ENCODE data around the gene DHRS4.

DHRS4 gene

DNA sequence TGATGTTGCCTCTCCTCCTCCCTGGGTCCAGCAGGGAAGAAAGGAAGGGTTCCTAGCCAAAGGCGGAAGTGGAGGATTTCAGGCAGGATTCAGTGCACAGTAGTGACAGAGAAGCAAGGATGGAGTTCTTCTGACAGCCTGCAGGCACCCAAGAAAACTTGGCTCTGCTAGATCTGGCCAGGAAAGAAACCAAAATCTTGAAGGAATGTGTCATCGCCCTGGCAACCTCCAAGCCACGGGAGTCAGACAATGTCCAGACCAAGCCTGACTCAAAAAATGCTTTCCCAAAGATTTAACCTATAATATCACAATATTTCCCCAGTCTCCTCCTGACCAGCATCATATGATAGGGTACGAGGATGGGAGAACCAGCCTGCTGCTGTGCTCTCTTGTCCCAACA, 22.8 kb upstream of the DHRS4 start:
- H3K4me1 ChIP-seq (ENCODE audit: control insufficient read depth, insufficient read depth, low read length), result no peaks in the 10 kb centered on the region
- no peak overlapping the region for H3K4me3 ChIP-seq (ENCODE audit: low read length)
- no peaks in the 10 kb centered on the region for H3K36me3 ChIP-seq (ENCODE audit: insufficient read depth, low read length)
- no peak overlapping the region for H3K9ac ChIP-seq (ENCODE audit: low read depth, low read length)
- H3K9me3 ChIP-seq (replicated peaks; ENCODE audit: low read length), result no peaks in the 10 kb centered on the region
- H3K4me2 ChIP-seq (ENCODE audit: low read length), result no peak overlapping the region
- H3K27me3 ChIP-seq (ENCODE audit: control insufficient read depth, insufficient read depth, low read length), result peaks cover 17% of the 10 kb centered on the region

DNA sequence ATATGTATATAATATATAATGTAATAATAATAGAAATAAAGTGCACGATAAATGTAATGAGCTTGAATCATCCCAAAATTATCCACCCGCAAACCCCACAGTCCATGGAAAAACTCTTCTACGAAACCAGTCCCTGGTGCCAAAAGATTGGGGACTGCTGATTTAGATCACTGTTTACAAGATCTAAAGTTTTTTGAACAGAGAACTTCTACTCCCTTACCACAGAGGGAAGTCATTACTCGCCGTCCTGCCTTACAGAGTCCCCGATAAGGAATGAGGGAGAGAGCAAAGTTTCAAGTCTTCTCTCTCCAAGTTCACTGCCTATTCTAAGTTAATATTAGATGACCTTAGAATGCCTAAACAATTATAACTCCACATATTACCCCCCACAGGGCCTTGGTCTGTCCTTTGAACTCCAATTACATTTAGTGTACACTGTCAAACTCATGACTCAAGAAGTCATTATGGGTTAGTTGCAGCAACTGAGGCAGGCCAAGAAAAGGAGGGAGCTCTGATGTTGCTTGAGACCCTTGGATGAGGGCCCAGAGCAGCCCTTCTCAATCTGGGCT, 21.8 kb upstream of the DHRS4 start:
- no peak overlapping the region for H3K4me2 ChIP-seq (ENCODE audit: low read length)
- H3K9me3 ChIP-seq (replicated peaks; ENCODE audit: low read length), result no peaks in the 10 kb centered on the region
- H3K27me3 ChIP-seq (ENCODE audit: control insufficient read depth, insufficient read depth, low read length), result peaks cover 15% of the 10 kb centered on the region
- no peak overlapping the region for H3K4me3 ChIP-seq (ENCODE audit: low read length)
- no peak overlapping the region for H3K9ac ChIP-seq (ENCODE audit: low read depth, low read length)
- no peaks in the 10 kb centered on the region for H3K36me3 ChIP-seq (ENCODE audit: insufficient read depth, low read length)
- H3K4me1 ChIP-seq (ENCODE audit: control insufficient read depth, insufficient read depth, low read length), result no peaks in the 10 kb centered on the region

DNA sequence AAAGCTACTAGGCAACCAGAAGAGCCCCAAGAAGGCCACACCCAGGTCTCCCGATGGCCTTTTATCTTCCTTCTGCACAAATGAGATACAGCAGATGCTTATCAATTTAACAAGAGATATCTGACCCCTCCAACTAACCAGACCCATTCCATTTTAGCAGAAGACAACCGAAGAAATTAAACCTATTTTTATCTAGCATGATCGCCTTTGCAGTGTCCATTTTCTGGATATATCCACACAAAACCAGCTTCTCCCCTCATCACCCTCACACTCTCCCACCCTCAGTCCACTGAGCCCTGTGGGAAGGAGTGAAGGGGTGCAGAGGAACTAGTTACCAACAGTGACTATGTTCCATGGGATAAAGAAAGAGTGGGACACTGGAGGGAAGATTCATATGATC, 20.9 kb upstream of the DHRS4 start:
- Histone ChIP-seq H3K9ac (ENCODE audit: low read depth, low read length) (no peak overlapping the region), H3K4me2 (ENCODE audit: low read length) (no peak overlapping the region), H3K27me3 (ENCODE audit: control insufficient read depth, insufficient read depth, low read length) (peaks cover 9% of the 10 kb centered on the region), H3K4me3 (ENCODE audit: low read length) (no peak overlapping the region), H3K4me1 (ENCODE audit: control insufficient read depth, insufficient read depth, low read length) (no peaks in the 10 kb centered on the region), H3K36me3 (ENCODE audit: insufficient read depth, low read length) (no peaks in the 10 kb centered on the region), H3K9me3 (replicated peaks; ENCODE audit: low read length) (no peaks in the 10 kb centered on the region)

DNA sequence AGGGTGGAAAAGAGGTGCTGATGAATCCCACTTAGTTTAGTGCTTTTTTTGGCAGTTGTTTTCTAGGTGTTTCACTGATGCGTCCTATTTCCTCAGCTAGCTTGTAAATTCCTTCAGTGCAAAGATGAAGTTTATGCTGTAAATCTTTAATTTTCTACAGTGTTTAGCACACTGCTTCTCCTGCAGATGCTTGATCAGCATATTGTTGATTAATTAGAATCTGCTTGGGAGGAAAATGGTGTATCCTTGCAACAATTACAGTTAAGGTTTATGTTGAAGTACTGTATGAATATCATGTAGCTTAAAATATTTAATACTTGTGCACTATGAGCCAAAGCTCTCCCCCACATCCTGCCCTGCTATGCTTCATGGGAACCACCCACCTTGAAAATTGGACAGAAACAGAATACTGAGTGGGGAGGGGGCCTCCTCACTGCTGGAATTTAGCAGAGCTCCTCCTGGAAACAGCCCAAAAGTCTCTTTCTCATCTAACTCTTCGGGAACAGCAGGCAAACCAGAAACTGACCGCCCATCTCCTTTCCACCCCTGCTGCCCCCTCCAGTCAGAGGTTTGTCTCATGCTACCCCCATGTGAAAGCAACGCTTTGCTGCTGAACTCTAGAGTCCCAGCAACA, 20.3 kb upstream of the DHRS4 start:
- no peak overlapping the region for H3K4me3 ChIP-seq (ENCODE audit: low read length)
- no peaks in the 10 kb centered on the region for H3K4me1 ChIP-seq (ENCODE audit: control insufficient read depth, insufficient read depth, low read length)
- no peaks in the 10 kb centered on the region for H3K36me3 ChIP-seq (ENCODE audit: insufficient read depth, low read length)
- H3K9ac ChIP-seq (ENCODE audit: low read depth, low read length), result no peak overlapping the region
- H3K27me3 ChIP-seq (ENCODE audit: control insufficient read depth, insufficient read depth, low read length), result peaks cover 9% of the 10 kb centered on the region
- H3K4me2 ChIP-seq (ENCODE audit: low read length), result no peak overlapping the region
- no peaks in the 10 kb centered on the region for H3K9me3 ChIP-seq (replicated peaks; ENCODE audit: low read length)

DNA sequence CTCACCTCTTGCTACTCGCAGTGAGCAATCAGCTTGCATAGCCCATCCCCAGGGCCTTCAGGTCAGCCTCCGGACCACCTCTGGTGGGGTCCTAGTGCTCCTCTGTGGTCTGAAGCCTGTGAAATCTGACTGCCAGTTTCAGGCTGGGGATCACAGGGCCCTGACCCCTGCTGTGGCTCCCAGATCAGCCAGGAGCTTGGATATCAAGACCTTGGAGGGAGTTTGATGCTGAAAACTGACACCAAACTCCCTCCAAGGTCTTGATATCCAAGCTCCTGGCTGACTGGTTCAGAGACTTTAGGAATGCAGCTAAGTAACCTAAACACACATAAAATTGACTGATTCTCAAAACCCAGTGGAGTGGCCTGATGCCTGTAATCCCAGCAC, 19.8 kb upstream of the DHRS4 start:
- no peaks in the 10 kb centered on the region for H3K4me1 ChIP-seq (ENCODE audit: control insufficient read depth, insufficient read depth, low read length)
- H3K27me3 ChIP-seq (ENCODE audit: control insufficient read depth, insufficient read depth, low read length), result peaks cover 9% of the 10 kb centered on the region
- H3K36me3 ChIP-seq (ENCODE audit: insufficient read depth, low read length), result no peaks in the 10 kb centered on the region
- no peak overlapping the region for H3K4me3 ChIP-seq (ENCODE audit: low read length)
- H3K9me3 ChIP-seq (replicated peaks; ENCODE audit: low read length), result no peaks in the 10 kb centered on the region
- H3K9ac ChIP-seq (ENCODE audit: low read depth, low read length), result no peak overlapping the region
- no peak overlapping the region for H3K4me2 ChIP-seq (ENCODE audit: low read length)

DNA sequence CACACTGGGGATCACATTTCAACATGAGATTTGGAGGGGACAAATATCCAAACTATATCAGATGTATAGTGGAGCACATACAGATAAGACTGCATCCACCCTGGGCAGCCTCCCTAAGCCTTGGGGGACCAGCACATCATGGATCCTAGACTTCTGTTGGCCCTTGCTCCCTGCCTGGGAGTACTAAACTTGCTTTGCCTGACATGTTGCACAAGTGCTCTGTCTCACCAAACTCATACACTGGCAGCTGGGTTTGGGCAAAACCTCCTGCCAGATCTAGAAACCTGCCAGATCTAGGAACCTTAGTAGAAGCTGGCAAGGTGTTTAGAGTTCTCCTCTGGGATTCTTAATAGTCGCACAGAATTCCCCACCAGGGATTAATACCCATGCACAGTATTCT, 18.4 kb upstream of the DHRS4 start:
- no peaks in the 10 kb centered on the region for H3K36me3 ChIP-seq (ENCODE audit: insufficient read depth, low read length)

DNA sequence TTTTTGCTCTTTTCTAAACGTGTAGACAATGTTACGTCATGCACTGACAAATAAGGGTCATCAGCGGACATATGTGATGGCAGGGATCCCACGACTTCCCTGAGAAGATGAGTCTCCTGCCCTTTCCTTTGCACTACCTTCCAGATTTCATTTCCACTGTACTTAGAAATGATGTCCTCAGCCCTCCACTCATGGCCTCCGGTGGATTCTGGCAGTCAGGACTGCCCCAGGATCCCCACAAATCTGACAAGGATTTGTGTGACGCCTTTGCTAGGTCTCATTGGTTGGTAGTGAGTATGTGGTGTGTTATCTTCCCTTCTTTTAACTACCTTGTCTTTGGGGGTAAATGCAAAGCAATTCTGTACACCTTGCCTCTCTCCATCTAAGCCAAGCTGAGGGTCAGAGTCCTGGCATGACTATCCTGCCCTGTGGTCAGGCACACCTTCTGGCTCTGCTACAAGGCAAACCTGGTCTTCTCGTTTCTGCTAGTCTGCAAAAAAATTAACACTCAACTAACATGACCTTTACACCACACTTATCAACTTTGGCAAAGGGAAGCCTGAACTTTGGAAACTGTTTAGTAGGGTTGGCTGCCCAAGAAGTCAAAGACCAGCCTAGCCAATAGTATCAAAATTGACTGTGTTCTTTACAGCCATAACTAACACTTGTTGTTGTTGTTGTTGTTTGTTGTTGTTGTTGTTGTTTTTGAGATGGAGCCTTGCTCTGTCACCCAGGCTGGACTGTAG, 17.3 kb upstream of the DHRS4 start:
- Histone ChIP-seq H3K27me3 (ENCODE audit: control insufficient read depth, insufficient read depth, low read length) (peaks cover 3% of the 10 kb centered on the region), H3K36me3 (ENCODE audit: insufficient read depth, low read length) (no peaks in the 10 kb centered on the region), H3K4me2 (ENCODE audit: low read length) (no peak overlapping the region), H3K4me3 (ENCODE audit: low read length) (no peak overlapping the region), H3K9ac (ENCODE audit: low read depth, low read length) (no peak overlapping the region), H3K9me3 (replicated peaks; ENCODE audit: low read length) (no peaks in the 10 kb centered on the region), H3K4me1 (ENCODE audit: control insufficient read depth, insufficient read depth, low read length) (no peaks in the 10 kb centered on the region)

More for the DNA sequence above, 18.4 kb upstream of the DHRS4 start:
- Histone ChIP-seq H3K27me3 (ENCODE audit: control insufficient read depth, insufficient read depth, low read length) (peaks cover 3% of the 10 kb centered on the region), H3K9ac (ENCODE audit: low read depth, low read length) (no peak overlapping the region), H3K4me3 (ENCODE audit: low read length) (no peak overlapping the region), H3K9me3 (replicated peaks; ENCODE audit: low read length) (no peaks in the 10 kb centered on the region), H3K4me1 (ENCODE audit: control insufficient read depth, insufficient read depth, low read length) (no peaks in the 10 kb centered on the region), H3K4me2 (ENCODE audit: low read length) (no peak overlapping the region)

DNA sequence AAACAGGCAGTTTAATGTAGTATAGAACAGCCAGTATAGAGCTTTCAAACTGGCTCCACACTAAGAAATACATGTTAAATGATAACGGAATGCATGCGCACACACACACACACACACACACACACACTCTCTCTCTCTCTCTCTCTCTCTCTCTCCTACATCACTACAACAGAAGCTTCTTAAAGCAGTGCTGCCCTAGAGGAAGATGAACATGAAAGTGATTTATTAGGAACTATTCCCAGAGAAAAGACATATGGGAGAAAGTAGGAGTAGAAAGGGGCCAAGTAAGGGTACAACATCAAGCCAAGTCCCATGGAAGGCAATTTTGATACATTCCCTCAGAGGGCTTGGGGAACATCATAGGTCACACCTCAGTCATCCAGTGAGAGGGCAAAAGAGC, 16.4 kb upstream of the DHRS4 start:
- Histone ChIP-seq H3K4me1 (ENCODE audit: control insufficient read depth, insufficient read depth, low read length) (no peaks in the 10 kb centered on the region), H3K4me3 (ENCODE audit: low read length) (no peak overlapping the region), H3K36me3 (ENCODE audit: insufficient read depth, low read length) (no peaks in the 10 kb centered on the region), H3K9ac (ENCODE audit: low read depth, low read length) (no peak overlapping the region), H3K4me2 (ENCODE audit: low read length) (no peak overlapping the region), H3K27me3 (ENCODE audit: control insufficient read depth, insufficient read depth, low read length) (peaks cover 3% of the 10 kb centered on the region), H3K9me3 (replicated peaks; ENCODE audit: low read length) (no peaks in the 10 kb centered on the region)

DNA sequence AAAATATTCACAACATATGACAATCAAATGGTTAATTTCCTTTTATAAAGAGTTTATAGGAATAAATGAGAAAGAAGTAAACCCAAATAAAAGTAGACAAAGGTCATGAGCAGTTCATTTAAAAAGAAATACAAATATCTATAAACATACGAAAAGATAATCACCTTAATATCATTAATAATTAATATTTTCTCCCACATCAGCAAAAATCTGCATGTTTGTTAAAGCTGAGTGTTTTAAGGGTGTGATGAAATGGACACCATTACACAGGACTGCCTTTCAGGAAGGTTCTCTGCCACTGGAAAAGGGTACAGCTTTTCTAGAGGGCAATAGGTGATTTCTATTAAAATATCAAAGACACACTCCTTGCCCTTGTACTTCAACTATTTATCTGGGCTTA, 14.7 kb upstream of the DHRS4 start:
- H3K9me3 ChIP-seq (replicated peaks; ENCODE audit: low read length), result no peaks in the 10 kb centered on the region
- H3K36me3 ChIP-seq (ENCODE audit: insufficient read depth, low read length), result no peaks in the 10 kb centered on the region
- H3K4me2 ChIP-seq (ENCODE audit: low read length), result no peak overlapping the region
- H3K9ac ChIP-seq (ENCODE audit: low read depth, low read length), result no peak overlapping the region
- H3K27me3 ChIP-seq (ENCODE audit: control insufficient read depth, insufficient read depth, low read length), result no peaks in the 10 kb centered on the region
- H3K4me1 ChIP-seq (ENCODE audit: control insufficient read depth, insufficient read depth, low read length), result no peaks in the 10 kb centered on the region
- no peak overlapping the region for H3K4me3 ChIP-seq (ENCODE audit: low read length)

DNA sequence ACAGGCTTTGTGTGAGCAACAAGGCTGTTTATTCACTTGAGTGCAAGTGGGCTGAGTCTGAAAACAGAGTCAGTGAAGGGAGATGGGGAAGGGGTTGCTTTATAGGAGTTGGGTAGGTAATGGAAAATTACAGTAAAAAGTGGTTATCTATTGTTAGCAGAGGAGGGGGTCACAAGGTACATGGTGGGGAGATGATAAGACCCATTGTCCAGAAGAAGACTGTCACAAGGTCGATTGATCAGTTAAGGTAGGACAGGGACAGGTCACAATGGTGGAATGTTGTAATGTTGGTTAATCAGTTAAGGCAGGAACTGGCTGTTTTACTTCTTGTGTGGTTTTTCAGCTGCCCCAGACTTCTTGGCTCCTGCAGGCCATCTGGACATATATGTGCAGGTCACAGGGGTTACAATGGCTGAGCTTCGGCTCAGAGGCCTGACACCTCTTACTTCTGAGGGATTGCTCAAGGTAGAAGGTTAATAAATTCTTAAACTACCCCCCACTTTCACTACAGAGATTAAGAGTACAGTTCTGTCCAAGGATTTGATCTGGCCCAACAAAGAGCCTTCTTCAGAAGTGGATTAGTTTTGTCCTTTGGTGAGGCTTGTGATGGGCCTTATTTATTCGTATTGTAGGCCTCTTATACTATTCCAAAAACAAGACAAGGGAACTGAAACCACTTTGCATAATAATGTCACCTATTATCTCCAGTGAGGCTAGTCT, 13.8 kb upstream of the DHRS4 start:
- no peaks in the 10 kb centered on the region for H3K9me3 ChIP-seq (replicated peaks; ENCODE audit: low read length)
- H3K4me2 ChIP-seq (ENCODE audit: low read length), result no peak overlapping the region
- H3K4me1 ChIP-seq (ENCODE audit: control insufficient read depth, insufficient read depth, low read length), result no peaks in the 10 kb centered on the region
- no peak overlapping the region for H3K9ac ChIP-seq (ENCODE audit: low read depth, low read length)
- H3K27me3 ChIP-seq (ENCODE audit: control insufficient read depth, insufficient read depth, low read length), result no peaks in the 10 kb centered on the region
- H3K36me3 ChIP-seq (ENCODE audit: insufficient read depth, low read length), result no peaks in the 10 kb centered on the region
- H3K4me3 ChIP-seq (ENCODE audit: low read length), result no peak overlapping the region

DNA sequence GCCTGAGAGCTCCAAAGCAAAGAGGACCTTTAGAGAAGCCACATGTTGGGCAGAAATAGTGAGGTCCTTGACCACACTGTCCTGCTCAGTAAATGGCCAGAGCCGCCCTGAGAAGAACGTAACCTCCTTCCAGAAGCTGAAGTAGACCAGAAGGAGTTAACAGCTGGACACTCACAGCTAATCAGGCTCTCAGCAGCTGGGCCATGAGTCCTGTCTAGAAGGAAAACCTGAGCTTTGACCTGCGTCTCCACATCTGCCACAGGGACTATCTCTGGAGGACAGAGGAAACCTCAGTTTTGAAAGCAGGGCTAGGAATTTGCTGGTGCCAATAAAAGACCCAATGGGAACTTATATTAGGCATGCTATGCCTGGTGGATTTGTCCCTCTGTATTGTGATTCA, 12.3 kb upstream of the DHRS4 start:
- H3K36me3 ChIP-seq (ENCODE audit: insufficient read depth, low read length), result no peaks in the 10 kb centered on the region
- H3K9ac ChIP-seq (ENCODE audit: low read depth, low read length), result no peak overlapping the region
- H3K9me3 ChIP-seq (replicated peaks; ENCODE audit: low read length), result no peaks in the 10 kb centered on the region
- H3K4me3 ChIP-seq (ENCODE audit: low read length), result no peak overlapping the region
- no peak overlapping the region for H3K4me2 ChIP-seq (ENCODE audit: low read length)
- no peaks in the 10 kb centered on the region for H3K4me1 ChIP-seq (ENCODE audit: control insufficient read depth, insufficient read depth, low read length)
- H3K27me3 ChIP-seq (ENCODE audit: control insufficient read depth, insufficient read depth, low read length), result no peaks in the 10 kb centered on the region
